Omental fat pad (tissue), 4 donors: ENCODE results near the gene YBX2. TPM values are rescaled to one million over a fixed set of nuclear protein-coding genes. Genes with fewer than 3 reads are reported as not detected.

ENCODE experiments used
- ATAC-seq: fragments of 150-250 bp; one replicate; pipeline ENCODE4 v1.9.1; 2016; ENCODE audit warnings: mild to moderate bottlenecking, moderate library complexity; ENCODE audit not compliant: low FRiP score
- DNase-seq: peaks from one replicate; pipeline ENCODE4 v3.0.0-alpha.2; 2019; ENCODE audit warnings: low spot score
- CTCF ChIP-seq, 3 donors: fragments of 450-650 bp; IDR thresholded peaks; one replicate each; pipeline ENCODE4 v1.5.1; 2016 to 2017; ENCODE audit warnings: antibody characterized with exemption in 3 of 3, mild to moderate bottlenecking in 3 of 3, moderate library complexity in 2 of 3
- total RNA-seq, 4 donors: library from RNA; depleted of rRNA; stranded (reverse); fragments of >200 nt; gene quantifications; one replicate each; pipeline ENCODE4 v1.1.0, GENCODE V29; 2016

Gene YBX2
- total RNA-seq, 4 donors from 2014 or later: 0.65 to 3.3 (median 1.5) TPM

DNA sequence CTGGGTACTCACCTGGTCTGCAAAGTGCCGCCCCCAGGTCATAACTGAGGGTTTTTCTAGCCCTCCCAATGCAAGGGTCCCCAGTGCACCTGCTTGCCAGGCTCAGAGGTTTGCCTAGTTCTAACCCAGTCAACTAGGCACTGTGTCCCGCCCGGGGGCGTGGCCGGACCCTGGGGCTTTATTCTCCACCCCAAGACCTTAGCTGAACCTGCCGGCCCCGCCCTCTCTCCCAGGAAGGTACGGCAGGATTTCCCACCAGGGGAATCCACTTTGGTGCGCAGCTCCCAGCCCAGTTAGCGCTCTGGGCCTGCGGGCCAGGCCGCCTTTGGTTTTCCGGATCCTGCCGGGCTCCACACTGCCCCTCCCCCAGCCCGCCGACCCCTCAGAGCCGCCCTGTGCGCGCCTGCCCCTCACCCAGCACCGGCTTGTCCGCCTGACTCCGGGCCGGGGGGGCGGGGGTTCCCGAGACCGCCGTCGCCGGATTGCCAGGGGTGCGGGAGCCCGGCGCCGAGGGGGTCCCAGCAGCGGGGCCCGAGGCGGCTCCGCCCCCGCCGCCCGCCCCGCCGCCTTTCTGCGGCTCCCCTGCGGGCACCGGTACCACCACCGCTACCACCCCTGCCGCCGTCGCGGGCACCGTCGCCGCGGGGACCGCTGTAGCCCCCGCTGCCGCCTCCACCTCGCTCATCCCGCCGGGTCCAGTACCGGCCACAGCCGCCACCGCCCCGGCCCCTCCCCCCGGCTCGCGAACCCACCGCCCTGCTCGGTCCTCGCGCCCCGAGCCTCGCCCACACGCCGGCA lies 424 bp downstream of the YBX2 start:
- peak; percentile 1 for ATAC-seq
- no peak for DNase-seq
- TF ChIP-seq CTCF (IDR thresholded peaks at IDR 0.05): no peak

GRCh38 chr17:7293159-7293558 lies 1.3 kb downstream of the YBX2 start:
- DNase-seq (no peak), ATAC-seq (peak; percentile 70)
- no peak for TF ChIP-seq CTCF (IDR thresholded peaks at IDR 0.05)

- no peak for DNase-seq
- TF ChIP-seq CTCF (IDR thresholded peaks at IDR 0.05): no peak
- ATAC-seq: peak; percentile 41
Observed at GRCh38 chr17:7292729-7293128, 1.7 kb downstream of the YBX2 start.

GRCh38 chr17:7292194-7292593 lies 2.2 kb downstream of the YBX2 start:
- no peak for TF ChIP-seq CTCF (IDR thresholded peaks at IDR 0.05)
- ATAC-seq (no peak), DNase-seq (no peak)

DNA sequence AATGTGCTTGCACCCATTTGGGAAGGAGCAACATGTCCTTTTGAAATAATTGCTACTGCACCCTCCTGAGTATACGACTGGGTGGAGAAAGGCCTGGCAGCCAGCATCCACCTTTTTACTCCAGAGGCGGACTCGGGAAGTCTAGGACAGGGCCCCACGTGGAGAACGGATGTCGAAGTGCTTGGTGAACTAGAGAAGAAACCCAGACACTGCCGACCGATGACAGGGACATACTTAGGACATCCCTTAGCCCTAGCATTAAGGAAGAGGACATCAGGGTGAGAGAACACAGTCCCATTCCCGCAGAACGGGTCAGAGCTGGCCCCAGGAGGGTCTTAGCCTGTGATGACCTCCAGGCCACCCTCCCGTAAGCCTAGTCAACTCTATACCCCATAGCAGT lies 3.8 kb downstream of the YBX2 start:
- ATAC-seq: no peak
- DNase-seq: no peak
- no peak for TF ChIP-seq CTCF (IDR thresholded peaks at IDR 0.05)

DNA sequence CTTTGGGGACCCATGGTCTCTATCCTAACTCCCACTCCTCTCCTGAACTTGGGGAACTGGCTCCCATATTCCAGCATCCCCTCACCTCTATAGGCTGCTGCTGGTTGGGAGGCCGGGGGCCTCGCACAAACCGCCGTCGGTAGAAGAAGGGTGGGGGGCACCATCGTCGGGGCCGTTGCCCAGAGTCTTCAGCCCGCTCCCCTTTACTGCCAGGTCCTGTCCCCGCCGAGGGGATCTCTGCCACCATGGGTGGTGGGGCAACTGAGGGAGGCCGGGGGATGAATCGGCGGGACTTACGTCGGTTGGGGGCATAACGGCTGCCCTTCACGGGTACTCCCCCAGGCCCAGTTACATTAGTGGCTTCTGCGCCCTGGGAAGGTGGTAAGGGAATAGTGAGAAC lies 4.3 kb downstream of the YBX2 start:
- TF ChIP-seq CTCF (IDR thresholded peaks at IDR 0.05): no peak
- ATAC-seq (no peak), DNase-seq (no peak)
